HepG2 (cell line): ENCODE results near the gene CDYL. TPM values are rescaled to one million over a fixed set of nuclear protein-coding genes. Genes with fewer than 3 reads are reported as not detected.
A peak's percentile ranks its signal among the peaks of the same experiment; 100 is the strongest.

ENCODE experiments used
- ATAC-seq: fragments of 200-7000 bp; cut with Tn5 transposase; 3 replicates; pipeline ENCODE4 v1.9.1; 2020; ENCODE audit warnings: mild to moderate bottlenecking, moderate library complexity
- BruUV-seq: library from RNA; stranded (reverse); fragments of 400-500 nt; replicated peaks from 2 replicates; lab custom pipeline; 2021; lab: Mats Ljungman, UMichigan
- CTCF ChIA-PET: fragments of 300-600 bp; formaldehyde crosslinking; extraction: SDS; loops from one replicate; lab custom pipeline; 2021; ENCODE audit warnings: low total read pairs, inconsistent platforms, low intra/inter-chr PET ratio; lab: Yijun Ruan, JAX
- POLR2A ChIA-PET: fragments of 350-600 bp; sonication (Branson Sonifier 250); formaldehyde crosslinking; loops from one replicate; lab custom pipeline; 2020; ENCODE audit warnings: antibody characterized with exemption, inconsistent platforms; lab: Yijun Ruan, JAX
- DNase-seq: peaks from one replicate; pipeline ENCODE4 v3.0.0-alpha.2; 2015; ENCODE audit warnings: low spot score
- FAIRE-seq: peaks from 3 replicates; lab custom pipeline; 2011; peaks lifted over from hg19 to GRCh38; lab: Jason Lieb, UNC
- H2AFZ ChIP-seq: one replicate; pipeline ENCODE4 v1.6.1; 2011; ENCODE audit warnings: low read length, inconsistent platforms
- H3K27ac ChIP-seq: fragments of 300-600 bp; 3 replicates; pipeline ENCODE4 v1.8.0; 2011; ENCODE audit warnings: mixed run types, mild to moderate bottlenecking, mixed read lengths, low read length, inconsistent platforms; ENCODE audit not compliant: insufficient read depth; ENCODE audit errors: extremely low read length
- H3K27me3 ChIP-seq, 2 experiments: fragments of 200-600 bp in 1 of 2; 2 replicates in 1 of 2; 3 replicates in 1 of 2; pipeline versions ENCODE4 v1.6.0 to v1.8.0; 2011; ENCODE audit warnings: low read length in 2 of 2, mild to moderate bottlenecking in 2 of 2, moderate library complexity in 2 of 2, inconsistent platforms in 1 of 2; ENCODE audit not compliant: insufficient read depth in 2 of 2, control insufficient read depth in 1 of 2
- H3K36me3 ChIP-seq, 2 experiments: fragments of 200-600 bp in 1 of 2; replicated peaks in 1 of 2; 2 replicates in 1 of 2; 3 replicates in 1 of 2; pipeline versions ENCODE4 v1.5.1 to v1.8.0; 2011; ENCODE audit warnings: low read length in 2 of 2, inconsistent platforms in 1 of 2; ENCODE audit not compliant: insufficient read depth in 2 of 2, control insufficient read depth in 1 of 2
- H3K4me1 ChIP-seq: 2 replicates; pipeline ENCODE4 v1.5.1; 2012; ENCODE audit warnings: low read length, inconsistent platforms; ENCODE audit not compliant: insufficient read depth
- H3K4me2 ChIP-seq: 2 replicates; pipeline ENCODE4 v1.6.0; 2011; ENCODE audit warnings: low read depth, low read length, inconsistent platforms
- H3K4me3 ChIP-seq, 3 experiments: fragments of 200-600 bp in 1 of 3; sonication (generic), shearing (Covaris generic) in 1 of 3; replicated peaks in 1 of 3; 2 replicates each; pipeline ENCODE4 v1.5.1; 2011 to 2016; ENCODE audit warnings: low read length in 3 of 3, inconsistent platforms in 2 of 3, low read depth in 2 of 3, mild to moderate bottlenecking in 2 of 3, control low read depth in 1 of 3, mixed read lengths in 1 of 3; ENCODE audit not compliant: insufficient read depth in 1 of 3
- H3K79me2 ChIP-seq: one replicate; pipeline ENCODE4 v1.6.1; 2011; ENCODE audit warnings: low read length, inconsistent platforms; ENCODE audit not compliant: insufficient read depth
- H3K9ac ChIP-seq: 2 replicates; pipeline ENCODE4 v1.6.0; 2011; ENCODE audit warnings: mild to moderate bottlenecking, low read depth, low read length, inconsistent platforms; ENCODE audit not compliant: insufficient read depth
- H3K9me3 ChIP-seq: 2 replicates; pipeline ENCODE4 v1.5.1; 2012; ENCODE audit warnings: mild to moderate bottlenecking, low read length
- H4K20me1 ChIP-seq: 2 replicates; pipeline ENCODE4 v1.6.0; 2011; ENCODE audit warnings: inconsistent platforms, mild to moderate bottlenecking, low read length, moderate library complexity; ENCODE audit not compliant: insufficient read depth
- ADNP ChIP-seq: sonication (generic); formaldehyde crosslinking; IDR thresholded peaks from 2 replicates; pipeline ENCODE4 v1.4.0; 2020; ENCODE audit warnings: missing genetic modification reagents
- DNMT1 ChIP-seq: sonication (generic); formaldehyde crosslinking; IDR thresholded peaks from 2 replicates; pipeline ENCODE4 v1.5.1; 2020; ENCODE audit warnings: mild to moderate bottlenecking, missing genetic modification reagents
- FOXJ3 ChIP-seq: sonication (generic); formaldehyde crosslinking; IDR thresholded peaks from 2 replicates; pipeline ENCODE4 v1.4.0; 2020; ENCODE audit warnings: missing genetic modification reagents, mild to moderate bottlenecking, borderline replicate concordance
- HES4 ChIP-seq: sonication (generic); formaldehyde crosslinking; IDR thresholded peaks from 2 replicates; pipeline ENCODE4 v1.9.0; 2021; ENCODE audit warnings: mild to moderate bottlenecking, missing genetic modification reagents, borderline replicate concordance
- NCOR1 ChIP-seq: fragments of 200-600 bp; sonication (generic); IDR thresholded peaks from 2 replicates; pipeline ENCODE4 v1.7.0; 2017; ENCODE audit warnings: antibody characterized with exemption, low read length, borderline replicate concordance
- ONECUT2 ChIP-seq: sonication (generic); formaldehyde crosslinking; IDR thresholded peaks from 2 replicates; pipeline ENCODE4 v1.4.0; 2020; ENCODE audit warnings: missing genetic modification reagents
- PHF8 ChIP-seq: sonication (generic); formaldehyde crosslinking; IDR thresholded peaks from 2 replicates; pipeline ENCODE4 v1.5.0; 2020; ENCODE audit warnings: missing genetic modification reagents
- SOX13 ChIP-seq, 3 experiments: fragments of 450-650 bp in 1 of 3; sonication (generic) in 1 of 3; formaldehyde crosslinking in 1 of 3; IDR thresholded peaks in 2 of 3; conservative IDR thresholded peaks in 1 of 3; 2 replicates each; pipeline versions ENCODE4 v1.5.0 to v1.6.1; 2016 to 2020; ENCODE audit warnings: antibody characterized with exemption in 1 of 3, mild to moderate bottlenecking in 1 of 3, missing compliant biosample characterization in 1 of 3, missing genetic modification reagents in 1 of 3, moderate library complexity in 1 of 3
- ZBTB44 ChIP-seq: sonication (generic); formaldehyde crosslinking; IDR thresholded peaks from 2 replicates; pipeline ENCODE4 v1.4.0; 2020; ENCODE audit warnings: missing genetic modification reagents
- ZKSCAN5 ChIP-seq: sonication (generic); formaldehyde crosslinking; IDR thresholded peaks from 2 replicates; pipeline ENCODE4 v1.5.1; 2020; ENCODE audit warnings: mild to moderate bottlenecking, missing genetic modification reagents
- ZNF282 ChIP-seq: fragments of 450-650 bp; IDR thresholded peaks from 2 replicates; pipeline ENCODE4 v1.6.1; 2018; ENCODE audit not compliant: partially characterized antibody
- ZNF407 ChIP-seq: sonication (generic); formaldehyde crosslinking; IDR thresholded peaks from one replicate; pipeline ENCODE4 v1.5.1; 2020; ENCODE audit warnings: mild to moderate bottlenecking, missing genetic modification reagents; ENCODE audit errors: not compliant biosample characterization
- ZNF660 ChIP-seq: sonication (generic); formaldehyde crosslinking; IDR thresholded peaks from 2 replicates; pipeline ENCODE4 v1.5.1; 2020; ENCODE audit warnings: mild to moderate bottlenecking, low read depth, missing genetic modification reagents, borderline replicate concordance
- ZSCAN9 ChIP-seq: IDR thresholded peaks from 2 replicates; pipeline ENCODE4 v1.6.1; 2016; ENCODE audit warnings: borderline replicate concordance
- WGBS: methylation state at CpG from one replicate; pipeline ENCODE4 v1.1.6; 2017; ENCODE audit warnings: low lambda C conversion rate; 5-methylcytosine and 5-hydroxymethylcytosine counted together
- in situ Hi-C: cut with HindIII; loops from 2 replicates; pipeline ENCODE4 v1.10.0; 2017; ENCODE audit warnings: low pct_unique_long_range_greater_than_20kb; ENCODE audit not compliant: extremely low pct_ligation_motif_present
- intact Hi-C: fragments of 100-400 bp; cut with micrococcal nuclease; formaldehyde crosslinking; loops from one replicate; pipeline ENCODE4 v1.10.0; 2022; ENCODE audit not compliant: unreplicated experiment
- polyA plus RNA-seq, 8 experiments: library from polyadenylated mRNA; depleted of rRNA in 3 of 8; stranded (reverse) in 7 of 8; unstranded in 1 of 8; fragments of >200 nt; fragmentation: Illumina TruSeq in 4 of 8; extraction: Trizol in 4 of 8; gene quantifications; 2 replicates each; pipeline versions ENCODE4 v1.2.1 to v1.2.3, GENCODE V29; 2011 to 2016; ENCODE audit warnings: low read depth in 4 of 8, missing spikeins in 1 of 8, mixed read lengths in 1 of 8; ENCODE audit not compliant: insufficient read depth in 1 of 8
- total RNA-seq, 5 experiments: library from RNA; depleted of rRNA; stranded (reverse); fragments of >200 nt; fragmentation: Illumina TruSeq; extraction: Trizol; gene quantifications; 2 replicates each; pipeline ENCODE4 v1.2.3, GENCODE V29; 2016; ENCODE audit warnings: low read depth in 1 of 5

The CDYL gene
- total and polyA plus RNA-seq, 2 of the 13 experiments (the other 11 are each of a cell fraction or from before 2014, with no cell fraction given): 22.8 to 105 TPM

- no peak for TF ChIP-seq PHF8 (CRISPR knock-in tag)
Observed at GRCh38 chr6:4979426-4979825, 203.2 kb downstream of the CDYL start (continued).

GRCh38 chr6:4981761-4982160 lies 205.6 kb downstream of the CDYL start:
- WGBS: 36% methylated on average over 6 of the region's 6 CpGs
- no peak overlapping the region for H3K27ac ChIP-seq
- no peak for FAIRE-seq
- peaks cover 9% of the 10 kb centered on the region for H3K9me3 ChIP-seq
- H3K4me1 ChIP-seq: peaks cover 26% of the 10 kb centered on the region
- no peak overlapping the region for H3K9ac ChIP-seq
- H3K27me3 ChIP-seq: peaks cover 0 to 6% of the 10 kb centered on the region in 2 experiments; a peak in 1 of 5 replicates
- ChIA-PET POLR2A (no interaction called here), CTCF (no interaction called here)
- intact Hi-C loops (no loop called here), in situ Hi-C loops (no loop called here)
- peak; percentile 34 for ATAC-seq
- no peaks in the 10 kb centered on the region for H3K79me2 ChIP-seq
- BruUV-seq: no TSS peak
- no peaks in the 10 kb centered on the region for H3K36me3 ChIP-seq
- no peak for DNase-seq
- no peaks in the 10 kb centered on the region for H4K20me1 ChIP-seq
- no peak overlapping the region for H2AFZ ChIP-seq
- H3K4me3 ChIP-seq: no peak overlapping the region
- peak overlapping the region; percentile 10; the same call in 1 of the 2 replicates for H3K4me2 ChIP-seq
- no peak for TF ChIP-seq SOX13 (IDR thresholded peaks at IDR 0.05)
- 0 out of 4 replicates have a peak, but pooled peaks of 1 of the 2 experiments have one; percentile 42 for TF ChIP-seq SOX13 (CRISPR knock-in tag; conservative IDR thresholded peaks at IDR 0.05 in 1 of 2, IDR thresholded peaks at IDR 0.05 in 1 of 2)
- no peak for TF ChIP-seq ONECUT2 (CRISPR knock-in tag)
- TF ChIP-seq ZNF660: no peak
- no peak for TF ChIP-seq ZBTB44 (CRISPR knock-in tag)
- no peak for TF ChIP-seq FOXJ3 (CRISPR knock-in tag)
- no peak for TF ChIP-seq NCOR1
- no peak for TF ChIP-seq ZSCAN9 (CRISPR knock-in tag)
- no peak for TF ChIP-seq ZKSCAN5 (CRISPR knock-in tag)
- TF ChIP-seq ADNP (CRISPR knock-in tag): no peak
- no peak for TF ChIP-seq HES4 (CRISPR knock-in tag)
- TF ChIP-seq DNMT1 (CRISPR knock-in tag): no peak
- no peak for TF ChIP-seq ZNF407 (CRISPR knock-in tag)
- TF ChIP-seq ZNF282: no peak
